Keratinocyte (primary cell): ENCODE measurements around the gene ASAH2. TPM values are rescaled to one million over a fixed set of nuclear protein-coding genes. Genes with fewer than 3 reads are reported as not detected.

Source experiments
- DNase-seq: peaks from one replicate; pipeline ENCODE4 v3.0.0-alpha.2; 2011; ENCODE audit warnings: low read depth, missing footprints, low spot score
- FAIRE-seq: peaks from 2 replicates; lab custom pipeline; 2011; peaks lifted over from hg19 to GRCh38; lab: Jason Lieb, UNC
- H2AFZ ChIP-seq: 2 replicates; pipeline ENCODE4 v1.6.0; 2012; ENCODE audit warnings: low read length, control low read depth, inconsistent platforms; ENCODE audit not compliant: control insufficient read depth
- H3K27ac ChIP-seq: 2 replicates; pipeline ENCODE4 v1.5.1; 2011; ENCODE audit warnings: low read length; ENCODE audit not compliant: control insufficient read depth, insufficient read depth
- H3K27me3 ChIP-seq: 3 replicates; pipeline ENCODE4 v1.6.0; 2011; ENCODE audit warnings: low read length; ENCODE audit not compliant: control insufficient read depth, insufficient read depth; ENCODE audit errors: extremely low read depth
- H3K36me3 ChIP-seq, 2 experiments: 2 replicates in 1 of 2; 3 replicates in 1 of 2; pipeline ENCODE4 v1.5.1; 2011; ENCODE audit warnings: low read length in 2 of 2, mild to moderate bottlenecking in 1 of 2; ENCODE audit not compliant: control insufficient read depth in 2 of 2, insufficient read depth in 2 of 2; ENCODE audit errors: extremely low read depth in 1 of 2
- H3K4me1 ChIP-seq: 3 replicates; pipeline ENCODE4 v1.5.1; 2011; ENCODE audit warnings: low read length; ENCODE audit not compliant: control insufficient read depth, insufficient read depth; ENCODE audit errors: extremely low read depth
- H3K4me2 ChIP-seq: 3 replicates; pipeline ENCODE4 v1.6.0; 2011; ENCODE audit warnings: low read depth, low read length; ENCODE audit not compliant: control insufficient read depth, insufficient read depth; ENCODE audit errors: extremely low read depth
- H3K4me3 ChIP-seq, 3 experiments: fragments of 200-600 bp in 1 of 3; sonication (generic) in 1 of 3; 2 replicates in 2 of 3; 3 replicates in 1 of 3; pipeline ENCODE4 v1.5.1; 2011 to 2016; ENCODE audit warnings: low read length in 3 of 3, mild to moderate bottlenecking in 3 of 3, control low read depth in 2 of 3, inconsistent platforms in 1 of 3, low read depth in 1 of 3, mixed read lengths in 1 of 3, mixed run types in 1 of 3, moderate library complexity in 1 of 3; ENCODE audit not compliant: control insufficient read depth in 2 of 3, insufficient read depth in 2 of 3; ENCODE audit errors: extremely low read depth in 1 of 3
- H3K79me2 ChIP-seq: 2 replicates; pipeline ENCODE4 v1.6.0; 2012; ENCODE audit warnings: low read length; ENCODE audit not compliant: control insufficient read depth, insufficient read depth
- H3K9ac ChIP-seq: 3 replicates; pipeline ENCODE4 v1.6.0; 2011; ENCODE audit warnings: low read length; ENCODE audit not compliant: control insufficient read depth, insufficient read depth; ENCODE audit errors: extremely low read depth
- H3K9me1 ChIP-seq: 3 replicates; pipeline ENCODE4 v1.6.0; 2011; ENCODE audit warnings: low read length; ENCODE audit not compliant: control insufficient read depth, insufficient read depth; ENCODE audit errors: extremely low read depth
- H3K9me3 ChIP-seq: 2 replicates; pipeline ENCODE4 v1.5.1; 2012; ENCODE audit warnings: low read depth, low read length; ENCODE audit not compliant: control insufficient read depth
- H4K20me1 ChIP-seq: 3 replicates; pipeline ENCODE4 v1.6.0; 2011; ENCODE audit warnings: low read length; ENCODE audit not compliant: control insufficient read depth, insufficient read depth; ENCODE audit errors: extremely low read depth
- EZH2 ChIP-seq: IDR thresholded peaks from one replicate; pipeline ENCODE4 v1.6.1; 2012; ENCODE audit warnings: inconsistent platforms, mild to moderate bottlenecking, low read length, moderate library complexity
- dilution Hi-C: fragments of 300-500 bp; cut with MboI; formaldehyde crosslinking; loops from one replicate; pipeline ENCODE4 v1.7.0; 2020; ENCODE audit warnings: low sequenced_read_pairs; ENCODE audit not compliant: extremely low pct_ligation_motif_present
- polyA plus RNA-seq, 5 experiments: library from polyadenylated mRNA; depleted of rRNA in 3 of 5; stranded (reverse) in 3 of 5; stranded (forward) in 1 of 5; unstranded in 1 of 5; fragments of >200 nt; gene quantifications; 1 replicate in 1 of 5; 2 replicates in 3 of 5; 3 replicates in 1 of 5; pipeline versions ENCODE4 v1.2.1 to v1.2.3, GENCODE V29; 2011 to 2012; ENCODE audit warnings: missing spikeins in 2 of 5, low read depth in 1 of 5, low replicate concordance in 1 of 5
- TF ChIP-seq, protein P1 (sequence below), 3 experiments: IDR thresholded peaks in 1 of 3; conservative IDR thresholded peaks in 1 of 3; optimal IDR thresholded peaks in 1 of 3; 2 replicates in 2 of 3; 3 replicates in 1 of 3; pipeline versions ENCODE3 to v1.5.1; 2011; ENCODE audit warnings: low read length in 3 of 3, mild to moderate bottlenecking in 3 of 3, moderate library complexity in 2 of 3, control low read depth in 1 of 3, inconsistent platforms in 1 of 3; ENCODE audit not compliant: insufficient read depth in 2 of 3; ENCODE audit errors: extremely low read depth in 1 of 3

ASAH2 gene
- polyA plus RNA-seq, 1 donor (not counting 4 experiments of a cell fraction or from before 2014, with no cell fraction given): 4.7 TPM

DNA sequence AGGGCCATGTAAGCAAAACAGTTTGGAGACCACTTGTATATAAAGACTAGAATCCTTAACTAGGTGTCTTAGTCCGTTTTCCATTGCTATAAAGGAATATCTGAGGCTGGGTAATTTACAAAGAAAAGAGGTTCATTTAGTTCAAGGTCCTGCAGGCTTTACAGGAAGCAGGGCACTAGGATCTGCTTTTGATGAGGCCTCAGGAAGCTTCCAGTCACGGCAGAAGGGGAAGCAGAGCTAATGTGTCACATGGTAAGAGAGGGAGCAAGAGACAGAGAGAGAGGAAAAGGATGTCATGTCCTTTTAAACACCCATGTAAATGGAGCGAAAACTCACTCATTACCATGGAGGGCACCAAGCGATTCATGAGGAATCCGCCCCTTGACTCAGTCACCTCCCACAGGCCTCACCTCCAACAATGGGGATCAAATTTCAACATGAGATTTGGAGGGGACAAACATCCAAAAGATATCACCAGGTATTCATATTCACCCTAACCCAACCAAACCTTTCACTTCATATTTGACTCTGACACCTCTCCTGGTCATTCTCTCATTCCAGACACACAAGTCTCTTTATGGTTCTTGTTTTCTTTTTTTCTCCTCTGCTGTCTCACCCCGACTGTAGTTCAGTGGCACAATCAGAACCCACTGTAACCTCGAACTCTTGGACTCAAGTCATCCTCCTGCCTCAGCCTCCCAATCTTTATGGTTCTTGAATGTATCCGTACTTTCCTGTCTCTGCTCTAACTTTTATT, 30.1 kb upstream of the ASAH2 start:
- Histone ChIP-seq H3K27me3 (peaks cover 9% of the 10 kb centered on the region), H3K27ac (no peak overlapping the region), H4K20me1 (no peaks in the 10 kb centered on the region), H3K4me1 (no peaks in the 10 kb centered on the region), H3K9me3 (no peaks in the 10 kb centered on the region), H2AFZ (no peak overlapping the region), H3K36me3 (no peaks in the 10 kb centered on the region), H3K9me1 (no peaks in the 10 kb centered on the region), H3K4me2 (no peak overlapping the region), H3K9ac (no peak overlapping the region), H3K4me3 (no peak overlapping the region), H3K79me2 (no peaks in the 10 kb centered on the region)
- TF ChIP-seq EZH2: no peak
- TF ChIP-seq, protein P1, sequence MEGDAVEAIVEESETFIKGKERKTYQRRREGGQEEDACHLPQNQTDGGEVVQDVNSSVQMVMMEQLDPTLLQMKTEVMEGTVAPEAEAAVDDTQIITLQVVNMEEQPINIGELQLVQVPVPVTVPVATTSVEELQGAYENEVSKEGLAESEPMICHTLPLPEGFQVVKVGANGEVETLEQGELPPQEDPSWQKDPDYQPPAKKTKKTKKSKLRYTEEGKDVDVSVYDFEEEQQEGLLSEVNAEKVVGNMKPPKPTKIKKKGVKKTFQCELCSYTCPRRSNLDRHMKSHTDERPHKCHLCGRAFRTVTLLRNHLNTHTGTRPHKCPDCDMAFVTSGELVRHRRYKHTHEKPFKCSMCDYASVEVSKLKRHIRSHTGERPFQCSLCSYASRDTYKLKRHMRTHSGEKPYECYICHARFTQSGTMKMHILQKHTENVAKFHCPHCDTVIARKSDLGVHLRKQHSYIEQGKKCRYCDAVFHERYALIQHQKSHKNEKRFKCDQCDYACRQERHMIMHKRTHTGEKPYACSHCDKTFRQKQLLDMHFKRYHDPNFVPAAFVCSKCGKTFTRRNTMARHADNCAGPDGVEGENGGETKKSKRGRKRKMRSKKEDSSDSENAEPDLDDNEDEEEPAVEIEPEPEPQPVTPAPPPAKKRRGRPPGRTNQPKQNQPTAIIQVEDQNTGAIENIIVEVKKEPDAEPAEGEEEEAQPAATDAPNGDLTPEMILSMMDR (optimal IDR thresholded peaks at IDR 0.05 in 1 of 3, IDR thresholded peaks at IDR 0.05 in 1 of 3, conservative IDR thresholded peaks at IDR 0.05 in 1 of 3; ENCODE audit: extremely low read depth in 1 of 3, insufficient read depth in 2 of 3, low read length in 3 of 3): no peak
- dilution Hi-C loops: no loop called here
- FAIRE-seq (no peak), DNase-seq (no peak)

DNA sequence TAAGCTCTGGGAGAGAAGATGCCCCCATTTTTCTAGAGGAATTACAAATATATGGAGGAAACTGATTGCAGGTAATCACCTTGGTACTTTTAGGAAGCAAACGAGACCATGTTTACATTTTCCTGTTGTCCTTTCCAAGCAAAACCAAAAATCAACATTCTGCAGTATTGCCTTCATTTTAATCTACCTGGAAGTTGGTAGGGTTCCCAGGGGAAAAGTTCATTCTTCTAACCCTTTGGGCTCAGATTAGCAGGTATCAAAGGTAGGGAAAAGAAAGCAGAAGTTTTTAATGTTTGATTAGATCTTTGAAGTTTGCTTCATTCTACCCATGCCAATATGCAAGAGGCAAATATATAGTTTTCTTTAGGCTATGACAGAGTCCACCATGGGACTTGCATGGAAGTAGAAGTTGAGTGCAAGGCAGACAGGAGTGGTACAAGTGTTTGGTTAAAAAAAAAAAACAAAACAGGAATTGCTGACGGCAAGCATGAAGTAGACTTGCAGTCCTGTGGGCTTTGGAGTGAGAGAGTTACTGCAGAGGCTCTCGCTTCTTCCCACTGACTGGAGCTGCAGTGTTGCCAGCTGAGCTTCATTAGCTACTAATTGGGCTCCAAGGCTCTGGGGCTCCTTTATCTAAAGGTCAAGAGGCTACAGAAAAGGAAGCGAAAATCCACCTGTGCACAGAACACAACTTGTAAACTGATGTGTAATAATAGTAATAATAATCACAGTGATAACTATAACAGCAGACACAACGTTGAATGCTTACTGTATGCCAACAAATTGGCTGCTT, 28.9 kb upstream of the ASAH2 start:
- peaks cover 13% of the 10 kb centered on the region for H3K27me3 ChIP-seq
- no peaks in the 10 kb centered on the region for H3K79me2 ChIP-seq
- no peak overlapping the region for H2AFZ ChIP-seq
- H3K9ac ChIP-seq: no peak overlapping the region
- no peaks in the 10 kb centered on the region for H4K20me1 ChIP-seq
- H3K9me3 ChIP-seq: no peaks in the 10 kb centered on the region
- no peak overlapping the region for H3K4me3 ChIP-seq
- dilution Hi-C loops: no loop called here
- H3K4me1 ChIP-seq: no peaks in the 10 kb centered on the region
- no peak overlapping the region for H3K4me2 ChIP-seq
- FAIRE-seq (no peak), DNase-seq (no peak)
- no peaks in the 10 kb centered on the region for H3K9me1 ChIP-seq
- no peak overlapping the region for H3K27ac ChIP-seq
- H3K36me3 ChIP-seq: no peaks in the 10 kb centered on the region
- TF ChIP-seq EZH2: no peak
- TF ChIP-seq, protein P1 (optimal IDR thresholded peaks at IDR 0.05 in 1 of 3, IDR thresholded peaks at IDR 0.05 in 1 of 3, conservative IDR thresholded peaks at IDR 0.05 in 1 of 3; ENCODE audit: extremely low read depth in 1 of 3, insufficient read depth in 2 of 3, low read length in 3 of 3): no peak
